Mucosa of rectum (tissue), 2 donors: Measurements from ENCODE around the gene RHOH.

ENCODE experiments used
- H3K27ac ChIP-seq, 2 donors: one replicate each; pipeline ENCODE4 v1.7.0; 2013; ENCODE audit warnings: inconsistent platforms in 2 of 2, low read depth in 2 of 2, low read length in 2 of 2
- H3K27me3 ChIP-seq, 2 donors: one replicate each; pipeline ENCODE4 v1.7.0; 2013; ENCODE audit warnings: low read length in 2 of 2; ENCODE audit not compliant: control insufficient read depth in 2 of 2, insufficient read depth in 2 of 2
- H3K36me3 ChIP-seq, 2 donors: one replicate each; pipeline ENCODE4 v1.7.0; 2013; ENCODE audit warnings: low read length in 2 of 2; ENCODE audit not compliant: control insufficient read depth in 2 of 2, insufficient read depth in 2 of 2
- H3K4me1 ChIP-seq, 2 donors: one replicate each; pipeline ENCODE4 v1.7.0; 2013; ENCODE audit warnings: low read length in 2 of 2, mild to moderate bottlenecking in 1 of 2; ENCODE audit not compliant: control insufficient read depth in 2 of 2, insufficient read depth in 2 of 2
- H3K4me3 ChIP-seq, 2 donors: one replicate each; pipeline ENCODE4 v1.7.0; 2013; ENCODE audit warnings: low read length in 2 of 2
- H3K9ac ChIP-seq, 2 donors: one replicate each; pipeline ENCODE4 v1.7.0; 2013; ENCODE audit warnings: low read length in 2 of 2, low read depth in 1 of 2, mild to moderate bottlenecking in 1 of 2
- H3K9me3 ChIP-seq, 2 donors: one replicate each; pipeline ENCODE4 v1.7.0; 2013; ENCODE audit warnings: low read length in 2 of 2; ENCODE audit not compliant: control insufficient read depth in 2 of 2
- donor health status: healthy.
- donor health status: Normal muscosa, but diverticular disease.

The RHOH gene

GRCh38 chr4:40244606-40245005, 47.8 kb downstream of the RHOH start:
- Histone ChIP-seq H3K9me3 (no peaks in the 10 kb centered on the region), H3K27ac (no peak overlapping the region), H3K9ac (no peak overlapping the region), H3K4me1 (peaks cover 0 to 3% of the 10 kb centered on the region in 2 donors), H3K36me3 (peaks cover 0 to 7% of the 10 kb centered on the region in 2 donors), H3K4me3 (no peak overlapping the region), H3K27me3 (peaks cover 0 to 2% of the 10 kb centered on the region in 2 donors)

- Histone ChIP-seq H3K9ac (no peak overlapping the region), H3K9me3 (no peaks in the 10 kb centered on the region), H3K36me3 (peaks cover 0 to 7% of the 10 kb centered on the region in 2 donors), H3K27ac (no peak overlapping the region), H3K4me3 (no peak overlapping the region), H3K4me1 (peaks cover 0 to 3% of the 10 kb centered on the region in 2 donors), H3K27me3 (peaks cover 0 to 2% of the 10 kb centered on the region in 2 donors)
Measured at GRCh38 chr4:40245550-40245949, 48.7 kb downstream of the RHOH start.

- H3K9me3 ChIP-seq = no peaks in the 10 kb centered on the region
- peaks cover 0 to 2% of the 10 kb centered on the region in 2 donors for H3K27me3 ChIP-seq
- no peak overlapping the region for H3K9ac ChIP-seq
- H3K27ac ChIP-seq = no peak overlapping the region
- no peak overlapping the region for H3K4me3 ChIP-seq
- H3K36me3 ChIP-seq = peaks cover 0 to 7% of the 10 kb centered on the region in 2 donors
- peaks cover 0 to 3% of the 10 kb centered on the region in 2 donors for H3K4me1 ChIP-seq
Measured at GRCh38 chr4:40246011-40246900, 49.4 kb downstream of the RHOH start.

GRCh38 chr4:40246938-40247337, 50.1 kb downstream of the RHOH start:
- Histone ChIP-seq H3K9ac (no peak overlapping the region), H3K27ac (no peak overlapping the region), H3K4me1 (peaks cover 0 to 3% of the 10 kb centered on the region in 2 donors)

GRCh38 chr4:40247350-40247749, 50.5 kb downstream of the RHOH start:
- Histone ChIP-seq H3K9me3 (no peaks in the 10 kb centered on the region), H3K9ac (no peak overlapping the region), H3K27me3 (peaks cover 0 to 2% of the 10 kb centered on the region in 2 donors), H3K4me1 (peaks cover 0 to 3% of the 10 kb centered on the region in 2 donors), H3K36me3 (peaks cover 0 to 7% of the 10 kb centered on the region in 2 donors), H3K4me3 (no peak overlapping the region), H3K27ac (no peak overlapping the region)

More at GRCh38 chr4:40246938-40247337, 50.1 kb downstream of the RHOH start:
- Histone ChIP-seq H3K36me3 (peaks cover 0 to 7% of the 10 kb centered on the region in 2 donors), H3K9me3 (no peaks in the 10 kb centered on the region), H3K27me3 (peaks cover 0 to 2% of the 10 kb centered on the region in 2 donors), H3K4me3 (no peak overlapping the region)

GRCh38 chr4:40251366-40251765, 54.5 kb downstream of the RHOH start:
- Histone ChIP-seq H3K27ac (no peak overlapping the region), H3K27me3 (no peaks in the 10 kb centered on the region), H3K36me3 (no peaks in the 10 kb centered on the region), H3K4me1 (peaks cover 3 to 10% of the 10 kb centered on the region in 2 donors), H3K9me3 (no peaks in the 10 kb centered on the region), H3K4me3 (no peak overlapping the region), H3K9ac (no peak overlapping the region)

GRCh38 chr4:40253906-40254305, 57.1 kb downstream of the RHOH start:
- H3K4me1 ChIP-seq = peaks cover 0 to 10% of the 10 kb centered on the region in 2 donors
- H3K36me3 ChIP-seq = no peaks in the 10 kb centered on the region
- H3K27me3 ChIP-seq = no peaks in the 10 kb centered on the region
- no peak overlapping the region for H3K9ac ChIP-seq
- H3K4me3 ChIP-seq = no peak overlapping the region
- H3K27ac ChIP-seq = no peak overlapping the region
- H3K9me3 ChIP-seq = no peaks in the 10 kb centered on the region

- H3K9me3 ChIP-seq = no peaks in the 10 kb centered on the region
- H3K4me3 ChIP-seq = no peak overlapping the region
- H3K9ac ChIP-seq = no peak overlapping the region
- H3K36me3 ChIP-seq = no peaks in the 10 kb centered on the region
- H3K27me3 ChIP-seq = no peaks in the 10 kb centered on the region
- H3K27ac ChIP-seq = no peak overlapping the region
- H3K4me1 ChIP-seq = peaks cover 0 to 10% of the 10 kb centered on the region in 2 donors
Measured at GRCh38 chr4:40254608-40255392, 58.0 kb downstream of the RHOH start.

GRCh38 chr4:40255393-40256281, 58.8 kb downstream of the RHOH start:
- Histone ChIP-seq H3K27me3 (no peaks in the 10 kb centered on the region), H3K27ac (no peak overlapping the region), H3K4me1 (peaks cover 0 to 10% of the 10 kb centered on the region in 2 donors), H3K4me3 (no peak overlapping the region), H3K9ac (no peak overlapping the region), H3K9me3 (no peaks in the 10 kb centered on the region), H3K36me3 (no peaks in the 10 kb centered on the region)
